Esophagus squamous epithelium (tissue), 5 donors: ENCODE data around the gene VAMP2. TPM values are rescaled to one million over a fixed set of nuclear protein-coding genes. Genes with fewer than 3 reads are reported as not detected.

ENCODE experiments used
- DNase-seq: peaks from one replicate; lab custom pipeline; 2025; lab: John Stamatoyannopoulos, UW
- H3K27ac ChIP-seq, 4 donors: fragments of 200-600 bp; sonication (generic); one replicate each; pipeline ENCODE4 v1.5.1; 2016 to 2019; ENCODE audit warnings: mild to moderate bottlenecking in 1 of 4
- H3K27me3 ChIP-seq, 4 donors: fragments of 200-600 bp; sonication (generic); 1 replicate in 3 of 4; 2 replicates in 1 of 4; pipeline versions ENCODE4 v1.5.1 to v1.6.0; 2017 to 2021; ENCODE audit warnings: antibody characterized with exemption in 1 of 4
- H3K36me3 ChIP-seq, 3 donors: fragments of 200-600 bp; sonication (generic); one replicate each; pipeline ENCODE4 v1.5.1; 2016 to 2019
- H3K4me1 ChIP-seq, 3 donors: fragments of 200-600 bp; sonication (generic); one replicate each; pipeline ENCODE4 v1.5.1; 2017 to 2019
- H3K4me3 ChIP-seq, 4 donors: fragments of 200-600 bp; sonication (generic); 1 replicate in 3 of 4; 2 replicates in 1 of 4; pipeline ENCODE4 v1.5.1; 2016 to 2019; ENCODE audit warnings: mild to moderate bottlenecking in 2 of 4, moderate library complexity in 1 of 4
- H3K9me3 ChIP-seq, 3 donors: fragments of 200-600 bp; sonication (generic); one replicate each; pipeline ENCODE4 v1.5.1; 2016 to 2019
- CTCF ChIP-seq, 6 experiments: fragments of 450-650 bp in 4 of 6; fragments of 200-600 bp in 2 of 6; sonication (generic) in 2 of 6; IDR thresholded peaks; one replicate each; pipeline ENCODE4 v1.5.1; 2016 to 2019; ENCODE audit warnings: antibody characterized with exemption in 6 of 6, mild to moderate bottlenecking in 4 of 6, moderate library complexity in 4 of 6
- POLR2A ChIP-seq, 4 donors: fragments of 450-650 bp; IDR thresholded peaks; one replicate each; pipeline ENCODE4 v1.6.1; 2017; ENCODE audit warnings: antibody characterized with exemption in 4 of 4, mild to moderate bottlenecking in 4 of 4, moderate library complexity in 3 of 4
- WGBS, 2 donors: methylation state at CpG; one replicate each; pipeline ENCODE4 v1.1.5; 2018; 5-methylcytosine and 5-hydroxymethylcytosine counted together
- intact Hi-C: fragments of 100-400 bp; cut with DNase I; formaldehyde crosslinking; loops from one replicate; pipeline ENCODE4 v1.15.0; 2022
- total RNA-seq, 4 donors: library from RNA; depleted of rRNA; stranded (reverse); fragments of >200 nt; gene quantifications; one replicate each; pipeline ENCODE4 v1.1.0, GENCODE V29; 2016
- donor health status: DM: yes; HTN: yes; CAD: no.

VAMP2 gene
- total RNA-seq, 4 donors from 2014 or later: 6.2 to 20.4 (median 12.0) TPM

GRCh38 chr17:8153031-8153451 is 9.7 kb downstream of the VAMP2 start:
- no peaks in the 10 kb centered on the region for H3K9me3 ChIP-seq
- no peaks in the 10 kb centered on the region for H3K27me3 ChIP-seq
- H3K27ac ChIP-seq: peak overlapping the region; percentile 99 to 100 (median 100)
- TF ChIP-seq POLR2A (IDR thresholded peaks at IDR 0.05): no peak
- TF ChIP-seq CTCF (IDR thresholded peaks at IDR 0.05): no peak
- peaks cover 26 to 39% (median 34%) of the 10 kb centered on the region in 3 donors for H3K36me3 ChIP-seq
- H3K4me1 ChIP-seq: peaks cover 28 to 81% (median 41%) of the 10 kb centered on the region in 3 donors
- peak overlapping the region in 3 of 4 donors; percentile 81 to 94 (median 83) for H3K4me3 ChIP-seq
- WGBS, 2 donors: 53 to 61% methylated on average over 7 of the region's 7 CpGs
- no peak for DNase-seq
- intact Hi-C loops: no loop called here

- H3K4me3 ChIP-seq: peak within 1 kb of the TSS; percentile 81 to 94 (median 82)
- peaks cover 34 to 47% (median 42%) of the 10 kb centered on the region in 3 donors for H3K36me3 ChIP-seq
- peak; percentile 68 for DNase-seq
- 4 to 10% methylated on average over 17 to 34 of the region's 42 CpGs for WGBS, 2 donors
- H3K27ac ChIP-seq: peak within 1 kb of the TSS; percentile 99 to 100 (median 100)
- H3K9me3 ChIP-seq: no peaks in the 10 kb centered on the region
- intact Hi-C loops: no loop called here
- TF ChIP-seq CTCF (IDR thresholded peaks at IDR 0.05) (peak in 1 of 6 experiments; percentile 5), POLR2A (IDR thresholded peaks at IDR 0.05) (peak in 3 of 4 donors; percentile 69 to 99 (median 99))
- no peaks in the 10 kb centered on the region for H3K27me3 ChIP-seq
- H3K4me1 ChIP-seq: peaks cover 28 to 81% (median 36%) of the 10 kb centered on the region in 3 donors
These were observed 10.5 kb downstream of the VAMP2 start, which contains the start of gene PER1 for GRCh38 chr17:8152112-8152775. PER1 (minus strand) TSS chr17:8152404; CDS start chr17:8150706, 1,698 bp downstream.

- intact Hi-C loops: no loop called here
- peak overlapping the region; percentile 99 to 100 (median 100) for H3K27ac ChIP-seq
- WGBS, 2 donors: 2 to 4% methylated on average over 10 to 13 of the region's 22 CpGs
- peaks cover 39 to 52% (median 47%) of the 10 kb centered on the region in 3 donors for H3K36me3 ChIP-seq
- H3K4me1 ChIP-seq: peaks cover 28 to 81% (median 31%) of the 10 kb centered on the region in 3 donors
- H3K27me3 ChIP-seq: no peaks in the 10 kb centered on the region
- DNase-seq: no peak
- H3K9me3 ChIP-seq: no peaks in the 10 kb centered on the region
- H3K4me3 ChIP-seq: peak overlapping the region; percentile 81 to 94 (median 82)
- TF ChIP-seq POLR2A (IDR thresholded peaks at IDR 0.05) (peak in 1 of 4 donors; percentile 58), CTCF (IDR thresholded peaks at IDR 0.05) (no peak)
These were observed 11.1 kb downstream of the VAMP2 start for GRCh38 chr17:8151641-8152111.

- peaks cover 44 to 57% (median 52%) of the 10 kb centered on the region in 3 donors for H3K36me3 ChIP-seq
- H3K4me3 ChIP-seq: peak overlapping the region; percentile 81 to 94 (median 82)
- H3K9me3 ChIP-seq: no peaks in the 10 kb centered on the region
- WGBS, 2 donors: 24% methylated on average over 3 of the region's 38 CpGs; no CpG with 5 or more reads in 1 of the 2 donors
- peaks cover 28 to 86% (median 31%) of the 10 kb centered on the region in 3 donors for H3K4me1 ChIP-seq
- peak overlapping the region; percentile 99 to 100 (median 100) for H3K27ac ChIP-seq
- H3K27me3 ChIP-seq: no peaks in the 10 kb centered on the region
- intact Hi-C loops: no loop called here
- DNase-seq: peak; percentile 47
- TF ChIP-seq CTCF (IDR thresholded peaks at IDR 0.05) (peak in 1 of 6 experiments; percentile 27), POLR2A (IDR thresholded peaks at IDR 0.05) (peak in 2 of 4 donors; percentile 27 to 70)
These were observed 11.6 kb downstream of the VAMP2 start for GRCh38 chr17:8151120-8151640.
